GM19238 (cell line): ENCODE measurements around the gene TBC1D23.
"Not testable (repeated sequence)": the region's sequence is repeated elsewhere in the genome, so short reads cannot be mapped to it uniquely, and the experiment has no call there.

Experiments
- DNase-seq: peaks from one replicate; pipeline ENCODE4 v3.0.0; 2011; ENCODE audit warnings: low spot score; ENCODE audit not compliant: insufficient read length

The TBC1D23 gene

DNA sequence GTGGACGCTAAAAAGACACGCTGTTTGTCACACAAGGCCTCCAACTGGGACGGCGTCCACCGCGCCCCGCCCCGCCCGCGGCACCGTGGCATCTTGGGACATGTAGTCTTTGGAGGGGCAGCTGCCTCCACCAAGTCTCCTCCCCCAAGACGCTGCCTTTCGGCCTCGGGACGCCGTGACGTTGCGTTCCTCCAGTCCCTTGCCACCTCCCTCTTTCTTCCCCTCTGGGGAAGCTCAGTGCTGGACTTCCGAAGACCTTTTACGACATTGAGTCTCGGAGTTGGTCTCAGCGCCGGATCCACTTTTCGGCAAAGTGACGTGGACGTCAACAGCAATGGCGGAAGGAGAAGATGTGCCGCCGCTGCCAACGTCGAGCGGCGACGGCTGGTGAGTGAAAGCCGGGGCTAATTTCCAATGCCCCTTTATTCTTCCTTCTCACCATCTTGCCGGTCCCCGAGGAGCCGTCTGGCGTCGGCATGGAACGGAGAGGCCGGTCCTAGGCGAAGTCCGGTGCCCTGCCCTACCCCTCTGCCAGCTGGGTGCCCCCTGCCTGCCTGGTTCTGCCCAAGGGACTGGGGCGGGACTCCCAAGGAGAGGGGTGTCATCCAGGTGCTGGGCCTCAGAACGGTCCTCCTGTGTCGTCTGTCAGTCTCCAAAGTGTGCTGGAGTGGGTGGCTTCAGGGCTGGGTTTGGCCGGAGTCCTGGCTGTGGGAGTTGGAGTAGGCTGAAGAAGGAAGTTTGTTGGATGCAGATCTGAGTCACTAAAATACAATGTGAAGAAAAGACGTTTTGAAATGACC is at the start of gene TBC1D23:
TBC1D23 (plus strand) TSS at position 308 of the 800 bp plus-strand sequence; CDS start at position 335, 27 bp downstream.
- peak; percentile 93 for DNase-seq

DNA sequence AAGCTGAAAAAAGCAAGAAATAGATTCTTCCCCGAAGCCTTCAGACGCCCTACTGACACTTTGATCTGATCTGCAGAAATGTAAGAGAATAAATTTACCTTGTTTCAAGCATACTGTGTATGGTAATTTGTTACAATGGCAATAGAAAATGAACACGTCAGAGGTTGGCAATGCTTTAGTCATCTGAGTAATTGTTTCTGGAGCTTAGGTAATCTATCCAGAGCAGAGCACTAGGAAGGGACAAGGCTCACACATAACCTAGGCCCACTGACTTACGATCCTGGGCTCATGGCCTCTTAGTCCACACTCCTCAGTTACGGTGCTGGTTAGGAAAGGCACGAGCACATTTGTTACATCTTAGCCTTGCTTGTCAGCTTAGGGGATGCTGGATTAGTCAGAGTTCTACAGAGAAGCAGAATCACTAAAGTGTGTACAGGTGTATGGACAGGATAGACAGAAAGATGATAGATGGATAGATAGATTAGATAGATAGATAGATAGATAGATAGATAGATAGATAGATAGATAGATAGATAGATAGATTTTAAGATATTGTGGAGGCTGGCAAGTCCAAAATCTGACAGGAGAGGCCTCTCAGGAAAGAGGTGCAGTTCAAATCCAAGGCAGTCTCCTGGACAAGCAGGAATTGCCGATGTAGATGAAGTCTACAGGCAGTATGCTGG is 46.8 kb upstream of the TBC1D23 start:
- no peak for DNase-seq

DNA sequence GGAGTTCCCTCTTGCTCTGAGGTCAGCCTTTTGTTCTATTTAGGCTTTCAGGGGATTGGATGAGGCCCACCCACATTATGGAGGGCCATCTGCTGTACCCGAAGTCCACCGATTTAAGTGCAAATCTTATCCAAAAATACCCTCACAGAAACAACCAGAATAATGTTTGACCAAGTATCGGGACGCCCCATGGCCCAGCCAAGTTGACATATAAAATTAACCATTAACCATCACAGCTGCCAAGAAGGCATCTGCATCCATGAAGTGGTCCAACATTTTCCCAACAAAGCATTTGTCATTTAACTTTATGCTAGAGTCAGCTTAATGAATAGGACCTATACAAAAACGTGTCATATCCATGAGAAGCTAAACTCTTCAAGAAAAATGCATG is 46.2 kb upstream of the TBC1D23 start:
- DNase-seq = no peak

- DNase-seq = no peak
These were observed 44.1 kb upstream of the TBC1D23 start for GRCh38 chr3:100216713-100217112.

- DNase-seq = no peak
These were observed 39.6 kb upstream of the TBC1D23 start for GRCh38 chr3:100221159-100221558.

GRCh38 chr3:100225193-100225592 is 35.6 kb upstream of the TBC1D23 start:
- DNase-seq = no peak

- DNase-seq = no peak
These were observed 34.9 kb upstream of the TBC1D23 start for GRCh38 chr3:100225883-100226282.

DNA sequence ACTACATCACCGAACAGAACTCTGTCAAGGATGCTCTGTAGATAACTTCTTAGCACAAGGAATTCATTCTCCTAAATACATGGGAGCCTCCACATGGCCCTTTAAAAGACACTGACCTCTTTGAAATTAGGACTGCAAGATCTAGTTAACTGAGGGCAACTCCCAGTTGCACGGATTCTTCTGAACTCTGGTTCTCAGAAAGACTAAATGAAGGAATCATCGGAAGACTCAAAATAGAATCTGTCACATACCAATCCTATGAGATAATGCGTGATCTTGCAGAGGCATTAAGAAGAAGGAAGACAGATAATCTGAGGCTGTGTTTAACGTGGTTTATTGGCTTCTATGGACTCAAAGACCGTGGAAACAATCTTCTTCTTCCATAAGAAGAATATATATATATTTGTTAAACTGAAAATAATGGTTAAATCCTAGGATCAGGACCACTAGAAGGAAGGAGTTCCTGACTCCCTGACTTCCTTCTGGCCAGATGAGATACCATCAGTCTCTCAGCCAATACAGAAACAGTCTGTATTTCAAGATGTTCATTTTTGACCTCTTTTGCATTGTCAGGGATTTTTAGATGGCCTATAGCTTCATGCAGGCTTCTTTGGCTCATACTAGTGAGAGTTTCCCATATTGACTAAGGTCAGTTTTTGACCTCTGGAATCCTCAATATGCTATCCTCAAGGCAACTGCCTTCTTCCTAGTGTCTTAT is 33.9 kb upstream of the TBC1D23 start:
- DNase-seq = no peak

- no peak for DNase-seq
These were observed 33.3 kb upstream of the TBC1D23 start for GRCh38 chr3:100227511-100227921.

DNA sequence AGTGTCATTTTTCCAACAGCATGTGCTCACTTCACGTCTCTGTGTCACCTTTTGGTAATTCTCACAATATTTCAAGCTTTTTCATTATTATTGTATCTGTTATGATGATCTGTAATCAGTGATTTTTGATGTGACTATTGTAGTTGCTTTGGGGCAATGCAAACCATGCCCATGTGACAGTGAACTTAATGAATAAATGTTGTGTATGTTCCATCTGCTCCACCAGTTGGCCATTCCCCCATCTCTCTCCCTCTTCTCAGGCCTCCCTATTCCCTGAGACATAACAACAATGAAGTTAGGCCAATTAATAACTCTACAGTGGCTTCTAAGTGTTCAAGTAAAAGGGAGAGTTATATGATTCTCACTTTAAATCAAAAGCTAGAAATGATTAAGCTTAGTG is 32.5 kb upstream of the TBC1D23 start:
- DNase-seq = no peak

DNA sequence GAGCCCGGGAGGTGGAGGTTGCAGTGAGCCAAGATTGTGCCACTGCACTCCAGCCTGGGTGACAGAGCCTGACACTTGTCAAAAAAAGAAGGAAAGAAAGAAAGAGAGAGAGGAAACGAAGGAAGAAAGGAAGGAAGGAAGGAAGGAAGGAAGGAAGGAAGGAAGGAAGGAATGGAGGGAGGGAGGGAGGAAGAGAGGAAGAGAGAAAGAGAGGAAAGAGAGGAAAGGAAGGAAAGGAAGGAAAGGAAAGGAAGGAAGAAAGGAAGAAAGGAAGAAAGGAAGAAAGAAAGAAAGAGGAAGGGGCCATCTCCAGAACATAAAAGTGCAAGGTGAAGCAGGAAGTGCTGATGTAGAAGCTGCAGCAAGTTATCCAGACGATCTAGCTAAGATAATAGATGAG is 31.6 kb upstream of the TBC1D23 start:
- DNase-seq = not testable (repeated sequence)

DNA sequence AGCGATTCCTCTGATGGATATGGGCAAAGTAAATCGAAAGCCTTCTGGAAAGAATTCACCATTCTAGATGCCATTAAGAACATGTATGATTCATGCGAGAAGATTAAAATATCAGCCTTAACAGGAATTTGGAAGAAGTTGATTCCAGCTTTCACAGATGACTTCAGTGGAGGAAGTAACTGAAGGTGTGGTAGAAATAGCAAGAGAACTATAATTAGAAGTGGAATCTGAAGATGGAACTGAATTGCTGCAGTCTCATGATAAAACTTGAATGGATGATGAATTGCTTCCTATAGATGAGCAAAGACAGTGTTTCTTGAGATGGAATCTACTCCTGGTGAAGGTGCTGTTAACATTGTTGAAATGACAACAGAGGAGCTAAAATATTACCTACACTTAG is 30.1 kb upstream of the TBC1D23 start:
- DNase-seq = no peak

- DNase-seq = no peak
These were observed 29.1 kb upstream of the TBC1D23 start for GRCh38 chr3:100231668-100232067.

- no peak for DNase-seq
These were observed 26.4 kb upstream of the TBC1D23 start for GRCh38 chr3:100234364-100234763.

DNA sequence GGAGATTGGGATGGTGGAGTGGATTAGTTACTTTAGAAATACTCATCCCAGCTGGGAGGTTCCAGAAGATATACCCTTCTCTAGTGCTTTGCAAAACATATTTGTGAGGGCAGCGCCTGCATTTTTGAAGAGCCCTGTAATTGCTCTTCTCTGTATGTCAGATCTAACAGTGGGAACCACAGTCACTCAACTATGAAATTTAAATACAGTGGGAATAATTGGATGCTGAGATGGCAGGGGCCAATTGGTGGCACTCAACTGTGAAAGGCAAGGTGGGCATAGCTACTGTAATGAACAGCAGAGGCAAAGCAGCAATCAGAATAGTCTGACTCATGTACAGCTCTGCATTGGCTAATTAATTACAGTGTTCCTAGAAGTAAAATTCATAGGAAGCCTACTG is 22.2 kb upstream of the TBC1D23 start:
- no peak for DNase-seq

DNA sequence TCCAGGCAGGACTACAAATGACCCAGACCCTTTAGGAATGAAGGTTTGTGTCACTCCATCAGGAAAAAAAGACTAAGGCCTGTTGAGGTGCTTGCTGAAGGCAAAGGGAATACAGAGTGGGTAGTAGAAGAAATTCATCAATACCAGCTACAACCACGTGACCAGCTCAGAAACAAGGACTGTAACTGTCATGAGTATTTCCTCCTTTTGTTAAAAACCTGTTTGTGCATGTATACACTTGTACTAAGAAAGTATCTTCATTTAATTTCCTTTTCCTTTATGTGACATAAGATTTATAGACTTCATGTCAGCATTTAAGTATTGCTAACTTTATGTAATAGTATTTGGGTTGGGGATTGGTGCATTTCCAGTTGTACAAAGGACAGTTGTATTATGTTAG is 18.3 kb upstream of the TBC1D23 start:
- not testable (repeated sequence) for DNase-seq

GRCh38 chr3:100244264-100244663 is 16.5 kb upstream of the TBC1D23 start:
- no peak for DNase-seq

DNA sequence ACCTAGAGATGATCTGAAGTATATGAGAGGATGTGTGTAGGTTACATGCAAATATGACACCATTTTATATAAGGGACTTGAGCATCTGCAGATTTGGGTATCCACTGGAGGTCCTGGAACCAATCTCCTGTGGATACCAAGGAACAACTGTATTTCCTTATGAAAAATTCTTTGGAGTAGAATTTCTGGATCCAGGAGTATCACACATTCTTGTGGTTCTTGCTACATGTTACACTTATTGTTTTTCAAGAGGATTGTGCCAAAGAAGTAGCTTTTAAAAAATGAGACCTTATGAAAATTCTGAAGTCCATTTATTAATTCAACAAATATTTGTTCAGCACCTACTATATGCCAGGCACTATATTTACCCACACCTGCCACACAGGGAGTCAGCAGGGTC is 15.7 kb upstream of the TBC1D23 start:
- no peak for DNase-seq

GRCh38 chr3:100245927-100246326 is 14.9 kb upstream of the TBC1D23 start:
- DNase-seq = no peak

DNA sequence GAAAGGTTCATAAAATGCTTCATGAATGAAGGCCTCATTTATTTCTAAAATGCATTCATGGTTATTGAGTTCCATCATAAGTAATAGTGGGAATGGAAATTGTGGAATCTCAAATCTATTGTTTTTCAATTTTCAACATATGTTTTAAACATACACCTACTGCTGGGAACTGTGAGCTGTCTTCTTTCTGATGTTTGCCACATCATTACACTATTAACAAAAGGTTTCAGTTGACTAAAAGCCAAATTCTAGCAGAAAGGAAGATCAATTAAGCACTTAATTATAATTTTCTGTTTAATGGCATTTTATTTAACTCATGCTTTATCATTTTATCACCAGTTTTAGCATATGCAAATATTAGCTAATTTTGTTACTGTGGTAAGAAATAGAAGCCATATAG is 13.8 kb upstream of the TBC1D23 start:
- no peak for DNase-seq

GRCh38 chr3:100252001-100252400 is 8.8 kb upstream of the TBC1D23 start:
- no peak for DNase-seq

GRCh38 chr3:100254168-100254777 is 6.5 kb upstream of the TBC1D23 start:
- peak; percentile 16 for DNase-seq
